ENCODE results near the gene TEAD1. TPM values are rescaled to one million over a fixed set of nuclear protein-coding genes. Genes with fewer than 3 reads are reported as not detected.

TEAD1 gene
- total RNA-seq, 8 experiments from 2014 or later = 18.0 to 125 (median 40.2) TPM

DNA sequence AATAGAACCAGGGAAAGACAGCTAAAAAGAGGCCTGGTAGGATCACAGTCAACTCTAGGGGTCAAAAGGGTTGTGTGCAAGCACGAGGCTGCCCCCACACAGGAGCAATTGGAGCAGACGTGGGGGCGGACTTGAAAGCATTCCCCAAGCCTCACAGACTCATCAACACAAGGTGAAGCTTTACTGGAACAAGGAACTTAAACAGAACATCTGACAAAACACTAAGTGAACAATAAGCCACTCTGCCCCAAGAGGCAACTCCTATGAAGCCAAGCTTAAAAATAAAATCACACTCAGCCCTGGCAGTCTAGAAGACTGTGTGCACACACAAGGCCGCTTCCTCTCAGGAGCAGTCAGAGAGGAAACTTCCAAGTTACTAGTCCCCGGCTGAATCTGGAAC, 32.2 kb upstream of the TEAD1 start:
- 0 to 100% (median 87%) methylated on average over 1 to 4 of the region's 5 CpGs; no CpG with 5 or more reads in 2 of the 10 experiments for WGBS, 10 experiments
- Histone ChIP-seq H3K4me3 (no peak overlapping the region), H3K4me1 (replicated peaks in 1 of 2) (no peaks in the 10 kb centered on the region), H3K27ac (no peak overlapping the region)
- peak in 1 of 8 experiments; percentile 19 for ATAC-seq (replicated peaks in 6 of 8)
- in situ Hi-C loops (cut with MboI; ENCODE audit: low pct_unique_long_range_greater_than_20kb in 2 of 9, low sequenced_read_pairs in 9 of 9, unreplicated experiment in 9 of 9) = no loop called here

DNA sequence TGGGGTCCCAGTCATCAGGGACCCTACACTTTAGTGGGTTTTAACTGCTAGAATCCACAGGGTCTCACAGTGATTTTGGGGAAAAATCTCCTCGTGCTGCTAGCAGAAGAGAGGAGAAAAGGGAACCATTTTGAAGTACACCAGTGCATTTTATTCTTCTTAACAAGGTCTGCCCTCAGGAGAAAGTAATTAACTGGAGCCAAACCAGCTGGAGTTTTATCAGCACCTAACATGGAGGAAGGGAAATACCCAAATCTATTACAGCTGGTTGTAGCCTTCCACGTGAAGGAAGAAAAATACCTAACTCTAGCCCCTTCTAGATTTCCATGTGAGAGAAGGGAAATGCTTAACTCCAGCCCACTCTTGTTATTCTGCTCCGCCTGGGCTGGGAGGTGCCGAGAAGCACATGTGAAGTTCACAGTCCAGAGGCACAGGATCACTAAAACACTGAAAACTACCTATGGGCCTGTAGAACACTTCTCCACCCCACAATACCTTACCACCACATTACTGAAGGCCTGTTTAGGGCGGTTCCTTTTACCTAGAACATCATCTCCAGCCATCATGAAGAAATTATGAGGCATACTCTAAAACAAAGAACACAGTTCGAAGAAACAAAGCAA, 31.3 kb upstream of the TEAD1 start:
- H3K27ac ChIP-seq = no peak overlapping the region
- H3K4me1 ChIP-seq (replicated peaks in 1 of 2) = no peaks in the 10 kb centered on the region
- no peak overlapping the region for H3K4me3 ChIP-seq
- no peak for ATAC-seq (replicated peaks in 6 of 8)
- 64 to 100% (median 92%) methylated on average over 1 to 5 of the region's 6 CpGs; no CpG with 5 or more reads in 1 of the 10 experiments for WGBS, 10 experiments
- in situ Hi-C loops (cut with MboI; ENCODE audit: low pct_unique_long_range_greater_than_20kb in 2 of 9, low sequenced_read_pairs in 9 of 9, unreplicated experiment in 9 of 9) = no loop called here

DNA sequence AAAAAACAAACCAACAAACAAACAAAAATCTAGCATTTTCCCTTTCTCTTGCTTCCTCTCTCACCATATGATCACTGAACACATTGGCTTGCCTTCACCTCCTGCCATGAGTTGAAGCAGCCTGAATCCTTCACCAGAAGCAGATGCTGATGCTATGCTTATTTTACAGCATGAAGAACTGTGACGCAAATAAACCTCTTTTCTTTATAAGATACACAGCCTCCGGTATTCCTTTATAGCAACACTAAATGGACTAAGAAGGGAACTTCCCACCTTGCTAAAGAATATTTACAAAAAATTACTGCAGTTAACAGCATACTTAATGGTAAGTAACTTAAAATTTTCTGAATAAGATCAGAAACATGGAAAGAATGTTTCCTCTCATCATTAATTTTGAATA, 27.7 kb upstream of the TEAD1 start:
- Histone ChIP-seq H3K4me1 (replicated peaks in 1 of 2) (no peaks in the 10 kb centered on the region), H3K4me3 (no peak overlapping the region), H3K27ac (no peak overlapping the region)
- WGBS, 10 experiments = 91 to 100% (median 100%) methylated on average over 1 to 2 of the region's 2 CpGs; no CpG with 5 or more reads in 2 of the 10 experiments
- ATAC-seq (replicated peaks in 6 of 8) = no peak
- in situ Hi-C loops (cut with MboI; ENCODE audit: low pct_unique_long_range_greater_than_20kb in 2 of 9, low sequenced_read_pairs in 9 of 9, unreplicated experiment in 9 of 9) = no loop called here

DNA sequence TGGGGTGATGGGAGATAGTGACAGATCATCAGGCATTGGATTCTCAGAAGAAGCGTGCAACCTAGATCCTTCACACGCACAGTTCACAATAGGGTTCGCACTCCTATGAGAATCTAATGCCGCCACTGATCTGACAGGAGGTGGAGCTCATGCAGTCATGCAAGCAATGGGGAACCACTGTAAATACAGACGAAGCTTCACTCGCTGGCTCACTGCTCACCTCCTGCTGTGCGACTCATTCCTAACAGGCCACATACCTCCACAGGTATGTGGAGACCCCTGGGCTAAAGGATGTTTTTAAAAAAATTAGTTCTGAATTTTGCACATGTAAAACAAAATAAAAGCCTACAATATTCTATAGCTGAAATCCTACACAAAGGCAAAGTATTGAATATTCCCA, 20.5 kb upstream of the TEAD1 start:
- Histone ChIP-seq H3K4me3 (no peak overlapping the region), H3K27ac (no peak overlapping the region), H3K4me1 (replicated peaks in 1 of 2) (no peaks in the 10 kb centered on the region)
- in situ Hi-C loops (cut with MboI; ENCODE audit: low pct_unique_long_range_greater_than_20kb in 2 of 9, low sequenced_read_pairs in 9 of 9, unreplicated experiment in 9 of 9) = loop anchor here in 1 of 9 experiments (25.0 kb wide), 1 partner anchor 266 kb away; the partner anchor contains the start of gene PARVA
- ATAC-seq (replicated peaks in 6 of 8) = no peak
- 80 to 100% (median 88%) methylated on average over 1 to 6 of the region's 7 CpGs; no CpG with 5 or more reads in 1 of the 10 experiments for WGBS, 10 experiments

DNA sequence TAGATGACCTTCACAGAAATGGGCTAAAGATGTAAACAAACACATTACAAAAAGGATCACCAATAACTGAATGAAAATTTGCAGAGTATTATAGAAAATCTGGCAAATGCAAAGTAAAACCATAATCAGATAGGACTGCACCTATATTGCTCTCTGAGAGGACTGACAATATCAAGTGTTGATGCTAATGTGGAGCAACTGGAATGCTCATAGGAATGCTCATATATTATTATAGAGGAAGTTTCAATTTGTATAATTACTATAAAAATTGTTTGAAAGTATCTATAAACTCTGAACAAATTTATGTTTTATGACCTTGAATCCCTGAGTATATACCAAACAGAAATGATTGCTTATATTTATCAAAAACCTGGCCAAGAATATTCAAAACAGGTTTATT, 18.4 kb upstream of the TEAD1 start:
- ATAC-seq (replicated peaks in 6 of 8) = no peak
- Histone ChIP-seq H3K4me3 (no peak overlapping the region), H3K27ac (no peak overlapping the region), H3K4me1 (replicated peaks in 1 of 2) (no peaks in the 10 kb centered on the region)
- in situ Hi-C loops (cut with MboI; ENCODE audit: low pct_unique_long_range_greater_than_20kb in 2 of 9, low sequenced_read_pairs in 9 of 9, unreplicated experiment in 9 of 9) = loop anchor here in 1 of 9 experiments (25.0 kb wide), 1 partner anchor 269 kb away; the partner anchor contains the start of gene PARVA

DNA sequence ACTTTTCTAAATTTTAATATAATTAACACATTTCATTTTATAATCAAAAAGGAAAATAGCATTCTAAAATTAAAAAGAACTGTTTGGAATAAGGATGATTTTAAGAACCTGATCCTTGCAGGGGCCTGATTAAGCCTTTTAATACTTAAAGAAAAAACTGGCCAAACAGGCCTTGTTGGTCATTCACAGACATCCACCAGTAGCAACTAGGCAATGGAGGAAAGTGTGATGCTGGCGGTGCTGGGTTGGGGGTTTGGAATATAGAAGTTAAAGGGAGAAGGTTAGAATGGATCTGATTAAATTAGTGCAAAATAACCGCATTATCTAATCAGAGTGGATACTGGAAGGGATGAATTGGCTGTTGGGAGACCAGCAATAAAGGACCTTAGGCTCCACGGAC, 16.9 kb upstream of the TEAD1 start:
- H3K27ac ChIP-seq = no peak overlapping the region
- no peak for ATAC-seq (replicated peaks in 6 of 8)
- no peaks in the 10 kb centered on the region for H3K4me1 ChIP-seq (replicated peaks in 1 of 2)
- in situ Hi-C loops (cut with MboI; ENCODE audit: low pct_unique_long_range_greater_than_20kb in 2 of 9, low sequenced_read_pairs in 9 of 9, unreplicated experiment in 9 of 9) = loop anchor here in 1 of 9 experiments (25.0 kb wide), 1 partner anchor 270 kb away; the partner anchor contains the start of gene PARVA
- H3K4me3 ChIP-seq = no peak overlapping the region
- 79 to 100% (median 87%) methylated on average over 1 to 3 of the region's 3 CpGs for WGBS, 10 experiments

DNA sequence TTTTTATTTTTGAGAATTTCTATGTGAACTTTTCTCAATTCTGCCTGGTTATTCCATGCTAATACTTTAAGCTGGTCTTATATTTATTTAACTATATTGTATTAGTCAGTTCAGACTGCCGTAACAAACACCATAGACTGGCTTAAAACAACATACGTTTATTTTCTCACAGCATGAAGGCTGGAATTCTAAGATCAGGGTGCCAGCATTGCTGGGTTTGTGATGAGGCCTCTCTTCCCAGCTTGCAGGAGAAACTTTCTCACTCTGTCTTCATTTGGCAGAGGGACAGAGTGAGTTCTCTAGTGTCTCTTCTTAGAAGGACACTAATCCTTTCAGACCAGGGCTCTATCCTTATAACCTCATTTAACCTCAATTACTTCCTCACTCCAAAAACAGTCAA, 16.2 kb upstream of the TEAD1 start:
- no peak for ATAC-seq (replicated peaks in 6 of 8)
- Histone ChIP-seq H3K4me1 (replicated peaks in 1 of 2) (no peaks in the 10 kb centered on the region), H3K4me3 (no peak overlapping the region), H3K27ac (no peak overlapping the region)
- in situ Hi-C loops (cut with MboI; ENCODE audit: low pct_unique_long_range_greater_than_20kb in 2 of 9, low sequenced_read_pairs in 9 of 9, unreplicated experiment in 9 of 9) = loop anchor here in 1 of 9 experiments (25.0 kb wide), 1 partner anchor 271 kb away; the partner anchor contains the start of gene PARVA
- 69 to 100% (median 94%) methylated on average over 1 to 2 of the region's 2 CpGs for whole genome bisulfite sequencing, 10 experiments

DNA sequence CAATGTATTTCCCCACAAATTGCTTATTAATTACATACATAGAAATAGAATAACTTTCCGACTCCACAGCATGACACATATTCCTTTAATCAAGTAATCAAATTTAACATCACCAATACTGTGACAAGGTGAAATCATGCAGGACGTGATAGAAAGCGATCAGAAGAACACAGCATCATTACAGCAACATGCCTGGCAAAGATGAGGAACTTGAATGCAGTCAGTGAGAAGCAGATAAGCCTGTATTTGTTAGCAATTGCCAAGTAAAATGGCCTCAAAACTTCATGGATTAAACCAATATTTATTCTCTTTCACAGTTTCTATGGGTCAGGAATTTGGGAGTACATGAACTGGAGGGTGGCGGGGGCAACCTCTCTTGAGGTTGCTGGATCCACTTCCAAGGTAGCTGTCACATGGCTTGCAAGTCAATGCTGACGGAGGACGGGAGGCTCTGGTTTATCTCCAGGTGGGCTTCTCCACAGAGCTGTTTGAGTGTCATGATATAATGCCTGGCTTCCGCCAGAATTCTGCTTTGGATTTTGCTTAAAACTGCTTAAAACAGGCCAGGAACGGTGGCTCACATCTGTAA, 12.0 kb upstream of the TEAD1 start:
- no peak for ATAC-seq (replicated peaks in 6 of 8)
- no peak overlapping the region for H3K4me3 ChIP-seq
- H3K27ac ChIP-seq = no peak overlapping the region
- in situ Hi-C loops (cut with MboI; ENCODE audit: low pct_unique_long_range_greater_than_20kb in 2 of 9, low sequenced_read_pairs in 9 of 9, unreplicated experiment in 9 of 9) = loop anchor here in 1 of 9 experiments (25.0 kb wide), 1 partner anchor 275 kb away; the partner anchor contains the start of gene PARVA
- no peaks in the 10 kb centered on the region for H3K4me1 ChIP-seq (replicated peaks in 1 of 2)
- 50 to 100% (median 87%) methylated on average over 2 to 8 of the region's 8 CpGs for WGBS, 10 experiments

DNA sequence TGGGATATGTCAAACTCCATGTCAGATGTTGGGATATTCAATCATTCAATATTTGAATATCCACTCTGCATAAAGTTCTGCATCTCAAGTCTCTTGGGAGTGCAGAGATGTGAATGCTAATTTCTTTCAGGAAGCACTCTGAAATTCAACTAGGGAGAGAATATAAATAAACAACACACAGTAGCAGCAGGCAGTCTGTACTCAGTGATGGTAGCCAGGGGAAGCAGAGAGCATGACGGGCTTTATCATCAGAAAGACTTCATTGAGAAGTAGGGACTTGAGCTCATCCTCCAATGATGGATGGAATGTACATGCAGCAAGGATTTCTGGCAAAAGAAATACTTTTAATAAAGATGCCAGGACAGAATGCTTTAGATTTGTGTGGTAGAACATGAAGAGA, 9.8 kb upstream of the TEAD1 start:
- Histone ChIP-seq H3K27ac (no peak overlapping the region), H3K4me3 (no peak overlapping the region), H3K4me1 (replicated peaks in 1 of 2) (no peaks in the 10 kb centered on the region)
- in situ Hi-C loops (cut with MboI; ENCODE audit: low pct_unique_long_range_greater_than_20kb in 2 of 9, low sequenced_read_pairs in 9 of 9, unreplicated experiment in 9 of 9) = loop anchor here in 1 of 9 experiments (25.0 kb wide), 1 partner anchor 277 kb away; the partner anchor contains the start of gene PARVA
- WGBS, 10 experiments = 10 to 88% (median 50%) methylated on average over 1 of the region's 1 CpG; no CpG with 5 or more reads in 4 of the 10 experiments
- peak in 3 of 8 experiments; percentile 99 to 100 (median 100) for ATAC-seq (replicated peaks in 6 of 8)

DNA sequence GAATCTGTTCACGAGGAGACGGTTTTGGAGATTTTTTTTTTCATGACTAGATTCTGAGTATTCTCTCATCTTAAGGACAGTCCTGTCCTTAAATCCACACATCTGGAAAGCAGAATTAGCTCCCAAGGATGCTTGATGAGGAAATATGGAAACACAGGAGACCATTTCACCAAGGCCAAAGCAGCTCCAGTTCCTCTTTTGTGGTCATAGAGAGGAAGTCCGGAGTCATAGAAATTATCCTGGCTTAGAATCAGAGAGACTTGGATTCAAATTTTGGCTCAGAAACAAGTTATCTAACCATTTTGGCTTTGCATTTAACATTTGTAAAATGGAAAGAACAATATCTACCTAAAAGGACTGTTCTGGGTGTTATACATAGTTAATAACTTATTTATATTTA, 7.3 kb upstream of the TEAD1 start:
- H3K27ac ChIP-seq = no peak overlapping the region
- 60 to 100% (median 96%) methylated on average over 1 to 3 of the region's 3 CpGs; no CpG with 5 or more reads in 1 of the 10 experiments for WGBS, 10 experiments
- in situ Hi-C loops (cut with MboI; ENCODE audit: low pct_unique_long_range_greater_than_20kb in 2 of 9, low sequenced_read_pairs in 9 of 9, unreplicated experiment in 9 of 9) = loop anchor here in 1 of 9 experiments (25.0 kb wide), 1 partner anchor 280 kb away; the partner anchor contains the start of gene PARVA
- H3K4me1 ChIP-seq (replicated peaks in 1 of 2) = no peaks in the 10 kb centered on the region
- no peak overlapping the region for H3K4me3 ChIP-seq
- ATAC-seq (replicated peaks in 6 of 8) = no peak

DNA sequence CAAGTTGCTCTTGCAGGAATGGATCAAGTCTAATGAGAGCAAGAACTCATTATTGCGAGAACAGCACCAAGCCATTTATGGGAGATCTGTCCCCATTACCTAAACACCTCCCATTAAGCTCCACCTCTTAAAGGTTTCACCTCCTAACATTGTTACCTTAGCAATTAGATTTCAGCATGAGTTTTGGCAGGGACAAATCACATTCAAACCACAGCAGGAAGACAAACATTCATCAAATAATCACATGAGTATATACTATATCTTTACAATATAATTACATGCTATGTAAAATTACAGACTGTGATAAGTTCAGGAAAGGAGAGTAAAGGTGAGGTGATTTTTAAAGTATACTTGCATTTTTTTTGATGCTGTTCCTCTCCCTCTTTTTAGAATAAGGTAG, 6.6 kb upstream of the TEAD1 start:
- in situ Hi-C loops (cut with MboI; ENCODE audit: low pct_unique_long_range_greater_than_20kb in 2 of 9, low sequenced_read_pairs in 9 of 9, unreplicated experiment in 9 of 9) = loop anchor here in 1 of 9 experiments (25.0 kb wide), 1 partner anchor 280 kb away; the partner anchor contains the start of gene PARVA
- Histone ChIP-seq H3K27ac (no peak overlapping the region), H3K4me3 (no peak overlapping the region), H3K4me1 (replicated peaks in 1 of 2) (no peaks in the 10 kb centered on the region)
- 60 to 100% (median 100%) methylated on average over 1 of the region's 1 CpG; no CpG with 5 or more reads in 5 of the 10 experiments for WGBS, 10 experiments
- ATAC-seq (replicated peaks in 6 of 8) = no peak

DNA sequence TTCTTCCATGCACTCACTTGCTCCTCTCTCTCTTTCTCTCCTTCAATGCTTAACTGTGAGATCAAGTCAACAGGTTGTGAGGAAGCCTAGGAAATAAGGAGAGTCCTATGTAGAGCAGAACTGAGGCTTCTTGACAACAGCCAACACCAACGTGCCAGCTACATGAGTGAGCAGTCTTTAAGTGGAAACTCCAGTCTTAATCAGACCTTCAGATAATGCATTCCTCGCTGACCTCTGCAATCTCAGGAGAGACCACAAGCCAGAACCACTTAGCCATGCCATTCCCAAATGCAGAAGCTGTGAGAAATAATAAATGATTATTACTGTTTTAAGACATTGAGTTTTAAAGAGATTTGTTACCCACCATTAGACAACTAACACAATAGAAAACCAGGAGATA, 6.1 kb upstream of the TEAD1 start:
- no peak for ATAC-seq (replicated peaks in 6 of 8)
- Histone ChIP-seq H3K27ac (no peak overlapping the region), H3K4me3 (no peak overlapping the region), H3K4me1 (replicated peaks in 1 of 2) (no peaks in the 10 kb centered on the region)
- in situ Hi-C loops (cut with MboI; ENCODE audit: low pct_unique_long_range_greater_than_20kb in 2 of 9, low sequenced_read_pairs in 9 of 9, unreplicated experiment in 9 of 9) = loop anchor here in 1 of 9 experiments (25.0 kb wide), 1 partner anchor 281 kb away; the partner anchor contains the start of gene PARVA
- WGBS, 10 experiments = 50 to 100% (median 63%) methylated on average over 1 to 2 of the region's 2 CpGs; no CpG with 5 or more reads in 3 of the 10 experiments

DNA sequence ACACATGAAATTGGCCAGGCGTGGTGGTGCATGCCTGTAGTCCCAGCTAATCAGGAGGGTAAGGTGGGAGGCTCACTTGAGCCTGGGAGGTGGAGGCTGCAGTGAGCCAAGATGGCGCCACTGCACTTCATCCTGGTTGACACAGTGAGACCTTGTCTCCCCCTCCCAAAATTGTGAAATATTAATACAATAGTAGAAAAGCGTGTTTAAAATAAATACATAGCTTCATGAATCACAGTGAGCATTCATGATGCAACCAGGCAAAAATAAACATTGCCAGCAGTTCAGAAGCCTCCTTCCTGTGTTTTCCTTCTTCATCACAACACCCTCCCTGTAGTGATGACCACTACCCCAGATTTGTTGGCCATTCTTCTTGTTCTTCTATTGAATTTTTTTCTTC, 4.3 kb upstream of the TEAD1 start:
- in situ Hi-C loops (cut with MboI; ENCODE audit: low pct_unique_long_range_greater_than_20kb in 2 of 9, low sequenced_read_pairs in 9 of 9, unreplicated experiment in 9 of 9) = loop anchor here in 1 of 9 experiments (25.0 kb wide), 1 partner anchor 283 kb away; the partner anchor contains the start of gene PARVA

More for the DNA sequence above, 4.3 kb upstream of the TEAD1 start:
- ATAC-seq (replicated peaks in 6 of 8) = no peak
- WGBS, 10 experiments = 38 to 100% (median 87%) methylated on average over 1 to 2 of the region's 3 CpGs; no CpG with 5 or more reads in 2 of the 10 experiments
- Histone ChIP-seq H3K4me1 (replicated peaks in 1 of 2) (no peaks in the 10 kb centered on the region), H3K27ac (no peak overlapping the region), H3K4me3 (no peak overlapping the region)

Measured in motor neuron (in vitro differentiated cells).